ENCODE data around the gene OTOP2.
"Not testable (repeated sequence)": the region's sequence is repeated elsewhere in the genome, so short reads cannot be mapped to it uniquely, and the experiment has no call there.

Gene OTOP2

GRCh38 chr17:74964246-74964761 is 40.2 kb downstream of the OTOP2 start:
- TF ChIP-seq CTCF (IDR thresholded peaks at IDR 0.05; ENCODE audit: borderline replicate concordance, control extremely low read depth, extremely low read depth, insufficient read depth, missing control alignments) = no peak
- in situ Hi-C loops (cut with MboI; ENCODE audit: low sequenced_read_pairs, unreplicated experiment) = no loop called here
- no peak for DNase-seq (ENCODE audit: low spot score)

- in situ Hi-C loops (cut with MboI; ENCODE audit: low sequenced_read_pairs, unreplicated experiment) = no loop called here
- TF ChIP-seq CTCF (IDR thresholded peaks at IDR 0.05; ENCODE audit: borderline replicate concordance, control extremely low read depth, extremely low read depth, insufficient read depth, missing control alignments) = no peak
- no peak for DNase-seq (ENCODE audit: low spot score)
Observed at GRCh38 chr17:74964988-74965622, 41.0 kb downstream of the OTOP2 start.

DNA sequence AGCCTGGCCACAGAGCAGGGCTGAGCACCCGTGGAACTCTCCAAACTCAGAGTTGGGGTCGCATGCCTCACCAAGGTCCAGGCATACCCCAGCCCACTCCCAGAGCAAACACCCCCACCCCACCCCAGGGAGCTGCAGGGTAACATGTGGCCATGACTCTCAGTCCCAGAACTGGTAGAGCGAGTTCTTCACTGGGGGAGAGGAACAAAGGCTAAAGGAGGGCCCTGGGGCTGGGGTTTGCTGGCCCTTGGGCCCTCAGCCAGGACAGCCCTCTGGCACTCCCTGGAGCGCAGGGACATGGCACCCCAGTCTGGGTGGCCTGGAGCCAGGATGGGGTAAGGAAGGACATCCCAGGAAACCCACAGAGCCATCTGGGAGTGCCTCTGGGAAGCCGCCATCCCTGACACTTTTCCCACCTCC is 44.3 kb downstream of the OTOP2 start:
- no peak for TF ChIP-seq CTCF (IDR thresholded peaks at IDR 0.05; ENCODE audit: borderline replicate concordance, control extremely low read depth, extremely low read depth, insufficient read depth, missing control alignments)
- in situ Hi-C loops (cut with MboI; ENCODE audit: low sequenced_read_pairs, unreplicated experiment) = no loop called here
- DNase-seq (ENCODE audit: low spot score) = no peak

GRCh38 chr17:74969501-74969900 is 45.4 kb downstream of the OTOP2 start:
- DNase-seq (ENCODE audit: low spot score); in situ Hi-C loops (cut with MboI; ENCODE audit: low sequenced_read_pairs, unreplicated experiment): not testable (repeated sequence)

GRCh38 chr17:74970395-74970794 is 46.3 kb downstream of the OTOP2 start:
- no peak for DNase-seq (ENCODE audit: low spot score)
- in situ Hi-C loops (cut with MboI; ENCODE audit: low sequenced_read_pairs, unreplicated experiment) = no loop called here
- TF ChIP-seq CTCF (IDR thresholded peaks at IDR 0.05; ENCODE audit: borderline replicate concordance, control extremely low read depth, extremely low read depth, insufficient read depth, missing control alignments) = no peak

- in situ Hi-C loops (cut with MboI; ENCODE audit: low sequenced_read_pairs, unreplicated experiment) = no loop called here
Observed at GRCh38 chr17:74971069-74971841, 47.2 kb downstream of the OTOP2 start.

More at GRCh38 chr17:74971069-74971841, 47.2 kb downstream of the OTOP2 start:
- TF ChIP-seq CTCF (IDR thresholded peaks at IDR 0.05; ENCODE audit: borderline replicate concordance, control extremely low read depth, extremely low read depth, insufficient read depth, missing control alignments) = no peak
- no peak for DNase-seq (ENCODE audit: low spot score)
